Body of pancreas (tissue), 4 donors: Measurements from ENCODE around the gene STAT1. TPM values are rescaled to one million over a fixed set of nuclear protein-coding genes. Genes with fewer than 3 reads are reported as not detected.

Source experiments
- ATAC-seq: fragments of 150-250 bp; one replicate; pipeline ENCODE4 v1.9.1; 2016
- DNase-seq, 4 donors: peaks; one replicate each; pipeline ENCODE4 v3.0.0-alpha.2; 2019
- H3K27ac ChIP-seq, 4 donors: fragments of 200-600 bp; sonication (generic); 1 replicate in 3 of 4; 2 replicates in 1 of 4; pipeline versions ENCODE4 v1.5.1 to v1.6.1; 2016 to 2019; ENCODE audit warnings: mild to moderate bottlenecking in 1 of 4, mixed read lengths in 1 of 4, moderate library complexity in 1 of 4
- H3K27me3 ChIP-seq, 2 donors: fragments of 200-600 bp; sonication (generic); one replicate each; pipeline ENCODE4 v1.6.0; 2016; ENCODE audit warnings: mild to moderate bottlenecking in 1 of 2
- H3K36me3 ChIP-seq, 2 donors: fragments of 200-600 bp; sonication (generic); replicated peaks in 1 of 2; 2 replicates each; pipeline ENCODE4 v1.5.1; 2016; ENCODE audit warnings: low read depth in 2 of 2; ENCODE audit not compliant: insufficient read depth in 1 of 2
- H3K4me1 ChIP-seq: fragments of 200-600 bp; sonication (generic); one replicate; pipeline ENCODE4 v1.6.0; 2016
- H3K4me3 ChIP-seq, 2 donors: fragments of 200-600 bp; sonication (generic); 1 replicate in 1 of 2; 2 replicates in 1 of 2; pipeline ENCODE4 v1.5.1; 2016 to 2019
- H3K9me3 ChIP-seq, 3 donors: fragments of 200-600 bp; sonication (generic); 1 replicate in 2 of 3; 2 replicates in 1 of 3; pipeline ENCODE4 v1.5.1; 2016
- CTCF ChIP-seq, 7 experiments: fragments of 450-650 bp in 4 of 7; fragments of 200-600 bp in 3 of 7; sonication (generic) in 3 of 7; IDR thresholded peaks; one replicate each; pipeline ENCODE4 v1.5.1; 2016 to 2019; ENCODE audit warnings: antibody characterized with exemption in 7 of 7
- POLR2A ChIP-seq, 3 donors: fragments of 450-650 bp; IDR thresholded peaks; one replicate each; pipeline ENCODE4 v1.6.1; 2016; ENCODE audit warnings: antibody characterized with exemption in 3 of 3, mild to moderate bottlenecking in 2 of 3
- WGBS, 2 donors: methylation state at CpG; one replicate each; pipeline ENCODE4 v1.1.5; 2017; 5-methylcytosine and 5-hydroxymethylcytosine counted together
- intact Hi-C: fragments of 100-400 bp; cut with DNase I; formaldehyde crosslinking; loops from one replicate; pipeline ENCODE4 v1.15.1; 2023
- total RNA-seq, 2 donors: library from RNA; depleted of rRNA; stranded (reverse); fragments of >200 nt; gene quantifications; one replicate each; pipeline ENCODE4 v1.1.0, GENCODE V29; 2016

The STAT1 gene
- total RNA-seq, 2 donors from 2014 or later = 30.1 to 56.4 TPM

- ATAC-seq (no peak), DNase-seq (no peak)
- intact Hi-C loops = no loop called here
- Histone ChIP-seq H3K4me3 (no peak overlapping the region), H3K36me3 (peaks cover 0 to 6% of the 10 kb centered on the region in 2 donors), H3K9me3 (no peaks in the 10 kb centered on the region), H3K27ac (no peak overlapping the region), H3K4me1 (peaks cover 33% of the 10 kb centered on the region), H3K27me3 (no peaks in the 10 kb centered on the region)
- TF ChIP-seq CTCF (IDR thresholded peaks at IDR 0.05) (no peak), POLR2A (IDR thresholded peaks at IDR 0.05) (no peak)
- 72 to 77% methylated on average over 14 of the region's 14 CpGs for WGBS, 2 donors
Measured at GRCh38 chr2:191010887-191011885, 2.8 kb downstream of the STAT1 start.

GRCh38 chr2:191009541-191010374 lies 4.2 kb downstream of the STAT1 start:
- DNase-seq (no peak), ATAC-seq (no peak)
- H3K27me3 ChIP-seq = no peaks in the 10 kb centered on the region
- H3K4me1 ChIP-seq = peaks cover 32% of the 10 kb centered on the region
- H3K9me3 ChIP-seq = no peaks in the 10 kb centered on the region
- no peak for TF ChIP-seq POLR2A (IDR thresholded peaks at IDR 0.05)
- TF ChIP-seq CTCF (IDR thresholded peaks at IDR 0.05) = no peak
- intact Hi-C loops = no loop called here
- 86 to 94% methylated on average over 4 of the region's 4 CpGs for WGBS, 2 donors
- H3K27ac ChIP-seq = no peak overlapping the region
- H3K36me3 ChIP-seq = peaks cover 0 to 10% of the 10 kb centered on the region in 2 donors
- H3K4me3 ChIP-seq = no peak overlapping the region

GRCh38 chr2:191008286-191008685 lies 5.7 kb downstream of the STAT1 start:
- Histone ChIP-seq H3K27me3 (no peaks in the 10 kb centered on the region), H3K9me3 (no peaks in the 10 kb centered on the region), H3K27ac (no peak overlapping the region), H3K4me1 (peaks cover 26% of the 10 kb centered on the region), H3K36me3 (peaks cover 3 to 12% of the 10 kb centered on the region in 2 donors), H3K4me3 (no peak overlapping the region)
- intact Hi-C loops = no loop called here
- ATAC-seq = no peak
- no peak for DNase-seq
- TF ChIP-seq POLR2A (IDR thresholded peaks at IDR 0.05) (no peak), CTCF (IDR thresholded peaks at IDR 0.05) (no peak)

- 93 to 95% methylated on average over 4 of the region's 4 CpGs for WGBS, 2 donors
- DNase-seq = no peak
- ATAC-seq = no peak
- intact Hi-C loops = no loop called here
- H3K36me3 ChIP-seq = peaks cover 3 to 12% of the 10 kb centered on the region in 2 donors
- TF ChIP-seq POLR2A (IDR thresholded peaks at IDR 0.05) (no peak), CTCF (IDR thresholded peaks at IDR 0.05) (no peak)
- H3K4me3 ChIP-seq = no peak overlapping the region
- peaks cover 15% of the 10 kb centered on the region for H3K4me1 ChIP-seq
- no peaks in the 10 kb centered on the region for H3K9me3 ChIP-seq
- H3K27me3 ChIP-seq = no peaks in the 10 kb centered on the region
- H3K27ac ChIP-seq = no peak overlapping the region
Measured at GRCh38 chr2:191006997-191007783, 6.8 kb downstream of the STAT1 start.
